Small intestine (tissue), 16 donors: ENCODE measurements around the gene MXD3. TPM values are rescaled to one million over a fixed set of nuclear protein-coding genes. Genes with fewer than 3 reads are reported as not detected.
"Not testable (repeated sequence)": the region's sequence is repeated elsewhere in the genome, so short reads cannot be mapped to it uniquely, and the experiment has no call there.

Source experiments
- DNase-seq, 2 donors: peaks; one replicate each; pipeline versions ENCODE4 v3.0.0 to v3.0.0-alpha.2; 2013
- FAIRE-seq: peaks from 2 replicates; lab custom pipeline; 2012; peaks lifted over from hg19 to GRCh38; lab: Jason Lieb, UNC
- H3K27ac ChIP-seq, 3 donors: one replicate each; pipeline ENCODE4 v1.5.1; 2013; ENCODE audit warnings: low read length in 2 of 3, mild to moderate bottlenecking in 2 of 3, control low read depth in 1 of 3, inconsistent platforms in 1 of 3, low read depth in 1 of 3, moderate library complexity in 1 of 3
- H3K27me3 ChIP-seq, 3 donors: one replicate each; pipeline ENCODE4 v1.6.1; 2013; ENCODE audit warnings: low read length in 3 of 3, inconsistent platforms in 1 of 3; ENCODE audit not compliant: control insufficient read depth in 3 of 3, insufficient read depth in 3 of 3
- H3K36me3 ChIP-seq, 3 donors: one replicate each; pipeline ENCODE4 v1.6.1; 2013; ENCODE audit warnings: low read length in 3 of 3, inconsistent platforms in 1 of 3, low read depth in 1 of 3, mild to moderate bottlenecking in 1 of 3, moderate library complexity in 1 of 3; ENCODE audit not compliant: control insufficient read depth in 3 of 3, insufficient read depth in 2 of 3
- H3K4me1 ChIP-seq, 3 donors: one replicate each; pipeline ENCODE4 v1.6.1; 2013; ENCODE audit warnings: low read length in 2 of 3, inconsistent platforms in 1 of 3, low read depth in 1 of 3, mild to moderate bottlenecking in 1 of 3, moderate library complexity in 1 of 3; ENCODE audit not compliant: control insufficient read depth in 3 of 3, insufficient read depth in 2 of 3
- H3K4me3 ChIP-seq, 3 donors: one replicate each; pipeline ENCODE4 v1.5.1; 2013; ENCODE audit warnings: low read length in 3 of 3, control low read depth in 1 of 3, inconsistent platforms in 1 of 3, low read depth in 1 of 3, mild to moderate bottlenecking in 1 of 3, moderate library complexity in 1 of 3
- H3K9me3 ChIP-seq, 2 donors: one replicate each; pipeline ENCODE4 v1.6.1; 2013; ENCODE audit warnings: low read depth in 1 of 2, low read length in 1 of 2; ENCODE audit not compliant: control insufficient read depth in 2 of 2, insufficient read depth in 1 of 2
- WGBS, 3 donors: extraction: QIAGEN DNeasy Blood & Tissue Kit; methylation state at CpG; one replicate each; pipeline ENCODE4 v1.1.7; 2013; 5-methylcytosine and 5-hydroxymethylcytosine counted together
- long read RNA-seq, 10 donors: transcript quantifications; one replicate each; lab custom pipeline, GENCODE V29; 2026
- polyA plus RNA-seq, 4 donors: library from polyadenylated mRNA; stranded (reverse) in 3 of 4; unstranded in 1 of 4; fragments of 200-250 nt in 3 of 4; fragments of 120-200 nt in 1 of 4; gene quantifications; one replicate each; pipeline versions ENCODE4 v1.2.1 to v1.2.3, GENCODE V29; 2013
- donor health status: healthy with polysubstance abuse.
- donor health status: control.
- donor health status: control.
- donor health status: Bipolar disorder and iron deficiency.
- donor health status: healthy.

MXD3 gene
- 10 to 100 TPM; 11.9 to 22.9 (median 14.4) TPM for polyA plus RNA-seq
- long read RNA-seq, donor 1, partial matches to known transcripts: 0 of 5 reads
- long read RNA-seq, donor 1, other reads (novel, unspliced or antisense): 0 of 5 reads
- long read RNA-seq, donor 2, partial matches to known transcripts: 0 of 1 reads
- long read RNA-seq, donor 2, other reads (novel, unspliced or antisense): 0 of 1 reads
- long read RNA-seq, donor 3, partial matches to known transcripts: 0 of 2 reads
- long read RNA-seq, donor 3, other reads (novel, unspliced or antisense): 0 of 2 reads
- long read RNA-seq, donor 4: 0 reads
- long read RNA-seq, donor 5, partial matches to known transcripts: 0 of 2 reads
- long read RNA-seq, donor 5, other reads (novel, unspliced or antisense): 0 of 2 reads
- long read RNA-seq, donor 6, partial matches to known transcripts: 0 of 1 reads
- long read RNA-seq, donor 6, other reads (novel, unspliced or antisense): 0 of 1 reads
- long read RNA-seq, donor 7, transcript MXD3-203 (6 exons, 1,483 nt): major isoform, 10 of 17 reads
- long read RNA-seq, donor 7, partial matches to known transcripts: 5 of 17 reads
- long read RNA-seq, donor 7, other reads (novel, unspliced or antisense): 0 of 17 reads
- long read RNA-seq, donor 8, partial matches to known transcripts: 0 of 1 reads
- long read RNA-seq, donor 8, other reads (novel, unspliced or antisense): 0 of 1 reads
- long read RNA-seq, donor 9, partial matches to known transcripts: 143 of 145 reads
- long read RNA-seq, donor 9, other reads (novel, unspliced or antisense): 0 of 145 reads
- long read RNA-seq, donor 10, partial matches to known transcripts: 0 of 5 reads
- long read RNA-seq, donor 10, other reads (novel, unspliced or antisense): 0 of 5 reads

DNA sequence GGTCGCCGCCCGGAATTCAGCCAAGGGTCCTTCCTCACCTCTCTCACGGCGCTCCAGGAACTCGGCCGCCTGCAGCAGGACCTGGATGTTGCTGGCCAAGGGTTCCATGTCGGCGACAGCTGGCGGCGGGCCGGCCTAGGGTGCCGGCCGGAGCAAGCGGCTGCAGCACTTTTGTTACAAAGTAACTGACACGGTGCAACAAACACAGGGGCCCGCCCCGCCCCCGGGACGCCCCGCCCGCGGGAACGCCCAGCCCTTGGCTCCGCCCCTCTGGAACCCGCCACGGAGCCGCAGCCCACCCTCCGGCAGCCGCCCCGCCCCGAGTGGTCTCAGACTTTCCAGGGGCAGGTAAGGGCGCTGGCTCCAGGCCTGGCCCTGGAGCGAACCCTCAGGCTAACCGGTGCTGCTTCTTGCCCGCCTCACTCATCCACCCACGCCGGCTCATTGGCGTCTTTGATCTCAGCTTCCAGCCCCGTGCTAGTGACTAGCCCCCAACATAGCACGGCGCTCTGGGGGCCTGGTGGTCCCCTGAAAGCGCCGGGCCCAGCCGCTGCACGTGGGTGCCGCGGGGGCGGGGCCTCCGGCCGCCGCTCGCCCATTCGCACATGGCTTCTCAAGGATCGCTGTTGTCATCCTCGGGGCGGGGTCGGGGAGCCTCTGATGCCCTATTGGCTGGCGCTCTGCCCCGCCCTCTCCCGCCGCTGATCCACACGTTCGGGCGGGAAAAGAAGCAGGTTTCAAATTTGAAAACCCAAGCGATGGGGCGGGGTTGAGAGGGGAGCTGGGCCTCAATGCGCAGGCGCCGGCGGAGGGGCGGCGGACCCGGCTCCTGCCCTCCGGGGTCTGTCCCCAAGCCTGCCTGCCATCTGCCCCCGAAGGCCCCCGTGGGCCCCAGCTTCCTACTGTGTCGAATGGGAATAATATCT lies at the start of gene MXD3:
Gene MXD3 (minus strand): TSS at position 176 of the 926 bp plus-strand sequence. CDS start 68 bp downstream, at position 108.
- Histone ChIP-seq H3K27ac (peak within 1 kb of the TSS in 2 of 3 donors; percentile 80 to 83), H3K27me3 (no peaks in the 10 kb centered on the region), H3K9me3 (no peaks in the 10 kb centered on the region), H3K4me1 (peaks cover 3 to 28% (median 3%) of the 10 kb centered on the region in 3 donors), H3K4me3 (peak within 1 kb of the TSS; percentile 50 to 57 (median 51)), H3K36me3 (peaks cover 0 to 52% (median 3%) of the 10 kb centered on the region in 3 donors)
- FAIRE-seq (no peak), DNase-seq (peak; percentile 95 to 96)
- WGBS, 3 donors: 0 to 1% (median 0%) methylated on average over 74 to 78 of the region's 78 CpGs

DNA sequence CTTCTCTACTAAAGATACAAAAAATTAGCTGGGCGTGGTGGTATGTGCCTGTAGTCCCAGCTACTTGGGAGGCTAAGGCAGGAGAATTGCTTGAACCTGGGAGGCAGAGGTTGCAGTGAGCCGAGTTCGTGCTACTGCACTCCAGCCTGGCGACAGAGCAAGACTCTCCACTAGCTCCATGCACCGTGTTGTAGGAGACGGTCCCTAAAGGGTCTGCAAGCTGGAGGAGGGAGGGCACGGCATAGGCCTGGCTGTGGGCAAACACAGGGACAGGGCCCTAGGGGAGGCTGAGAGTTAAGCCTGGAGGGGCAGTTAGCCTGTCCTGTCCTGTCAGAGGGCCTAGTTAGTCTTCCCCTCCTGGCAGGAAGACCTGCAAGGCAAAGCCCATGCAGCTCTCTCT lies 49.0 kb upstream of the MXD3 start:
- not testable (repeated sequence) for H3K4me3 ChIP-seq, H3K9me3 ChIP-seq, H3K36me3 ChIP-seq, H3K27ac ChIP-seq, H3K27me3 ChIP-seq, FAIRE-seq, DNase-seq
- peaks cover 3 to 15% (median 3%) of the 10 kb centered on the region in 3 donors for H3K4me1 ChIP-seq
- WGBS, 3 donors: 91 to 93% (median 91%) methylated on average over 7 of the region's 7 CpGs

GRCh38 chr5:177359860-177360259 lies 48.2 kb upstream of the MXD3 start:
- no peak for DNase-seq
- Histone ChIP-seq H3K27ac (no peak overlapping the region), H3K27me3 (peaks cover 0 to 8% (median 0%) of the 10 kb centered on the region in 3 donors), H3K9me3 (peaks cover 0 to 8% of the 10 kb centered on the region in 2 donors), H3K4me1 (peaks cover 3 to 14% (median 3%) of the 10 kb centered on the region in 3 donors), H3K4me3 (no peak overlapping the region), H3K36me3 (peaks cover 0 to 2% (median 0%) of the 10 kb centered on the region in 3 donors)
- FAIRE-seq: no peak
- WGBS, 3 donors: 72 to 80% (median 77%) methylated on average over 3 of the region's 3 CpGs

DNA sequence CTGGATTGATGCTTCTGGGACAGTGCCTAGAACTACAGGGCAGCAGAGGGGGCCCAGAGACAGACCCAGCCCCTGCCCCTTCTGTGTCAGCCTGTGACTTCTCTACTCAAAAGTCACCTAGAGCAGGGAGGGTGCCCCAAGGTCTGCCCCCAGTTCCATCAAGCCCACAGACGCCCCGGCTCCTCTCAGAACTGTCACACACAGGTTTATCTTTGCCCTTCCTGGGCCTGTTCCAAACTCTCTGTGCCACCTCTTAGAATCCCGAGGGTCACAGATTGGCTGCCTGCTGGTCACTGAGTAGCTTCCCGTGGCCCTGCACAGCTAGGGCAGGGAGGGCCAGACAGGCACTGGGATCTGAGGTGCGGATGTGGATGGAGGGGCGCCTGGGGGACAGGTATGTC lies 47.8 kb upstream of the MXD3 start:
- FAIRE-seq (no peak), DNase-seq (no peak)
- 63 to 78% (median 64%) methylated on average over 6 of the region's 6 CpGs for WGBS, 3 donors
- Histone ChIP-seq H3K36me3 (peaks cover 0 to 2% (median 0%) of the 10 kb centered on the region in 3 donors), H3K4me1 (peaks cover 3 to 14% (median 3%) of the 10 kb centered on the region in 3 donors), H3K4me3 (no peak overlapping the region), H3K27ac (no peak overlapping the region), H3K9me3 (peaks cover 0 to 8% of the 10 kb centered on the region in 2 donors), H3K27me3 (peaks cover 0 to 8% (median 0%) of the 10 kb centered on the region in 3 donors)

DNA sequence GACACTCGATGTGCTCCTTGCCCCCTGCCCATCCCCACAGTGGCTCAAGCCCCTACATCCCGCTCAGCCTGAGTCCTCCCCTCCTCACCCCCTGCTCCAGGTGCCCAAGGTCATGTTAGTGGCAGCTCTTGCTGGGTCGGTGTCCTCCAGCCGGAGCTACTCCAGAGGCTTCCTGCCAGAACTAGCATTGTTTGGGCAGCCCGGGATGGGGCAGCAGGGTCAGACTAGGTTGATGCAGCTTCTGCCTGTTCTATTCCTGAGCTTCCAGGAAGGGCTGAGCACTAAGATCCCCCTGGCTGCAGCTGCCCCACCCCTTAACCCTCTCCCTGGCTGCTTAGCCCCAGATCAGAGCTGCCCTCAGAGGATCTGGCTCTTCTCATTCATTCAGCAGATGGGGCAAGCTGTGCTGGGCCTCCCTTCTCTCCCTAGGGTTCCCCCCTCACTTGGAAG lies 46.7 kb upstream of the MXD3 start:
- WGBS, 3 donors: 21 to 40% (median 26%) methylated on average over 5 of the region's 5 CpGs
- peaks cover 0 to 8% (median 0%) of the 10 kb centered on the region in 3 donors for H3K27me3 ChIP-seq
- H3K4me1 ChIP-seq: peaks cover 0 to 11% (median 0%) of the 10 kb centered on the region in 3 donors
- DNase-seq (no peak), FAIRE-seq (no peak)
- H3K4me3 ChIP-seq: peak overlapping the region; percentile 19 to 60 (median 30)
- H3K36me3 ChIP-seq: peaks cover 0 to 2% (median 0%) of the 10 kb centered on the region in 3 donors
- H3K27ac ChIP-seq: peak overlapping the region in 2 of 3 donors; percentile 0 to 59
- peaks cover 0 to 8% of the 10 kb centered on the region in 2 donors for H3K9me3 ChIP-seq

- 24 to 37% (median 25%) methylated on average over 32 to 37 of the region's 37 CpGs for WGBS, 3 donors
- H3K27me3 ChIP-seq: peaks cover 0 to 8% (median 0%) of the 10 kb centered on the region in 3 donors
- peaks cover 0 to 8% of the 10 kb centered on the region in 2 donors for H3K9me3 ChIP-seq
- H3K4me3 ChIP-seq: peak within 1 kb of the TSS; percentile 19 to 60 (median 30)
- H3K27ac ChIP-seq: peak within 1 kb of the TSS in 2 of 3 donors; percentile 8 to 59
- H3K4me1 ChIP-seq: peaks cover 0 to 10% (median 0%) of the 10 kb centered on the region in 3 donors
- no peak for FAIRE-seq
- peaks cover 0 to 2% (median 0%) of the 10 kb centered on the region in 3 donors for H3K36me3 ChIP-seq
- peak in 1 of 2 donors; percentile 62 for DNase-seq
Measured at GRCh38 chr5:177357459-177358351, 46.0 kb upstream of the MXD3 start, which contains the start of gene RGS14. RGS14 (plus strand) TSS chr5:177357924; CDS start chr5:177358025, 101 bp downstream.

- Histone ChIP-seq H3K27ac (peak overlapping the region in 1 of 3 donors; percentile 8), H3K4me3 (no peak overlapping the region), H3K4me1 (peaks cover 0 to 4% (median 0%) of the 10 kb centered on the region in 3 donors)
Measured at GRCh38 chr5:177357146-177357458, 45.4 kb upstream of the MXD3 start.

More at GRCh38 chr5:177357146-177357458, 45.4 kb upstream of the MXD3 start:
- FAIRE-seq: no peak
- DNase-seq: no peak
- WGBS, 3 donors: 63 to 74% (median 71%) methylated on average over 5 of the region's 5 CpGs
- H3K36me3 ChIP-seq: peaks cover 0 to 2% (median 0%) of the 10 kb centered on the region in 3 donors
- peaks cover 0 to 8% (median 0%) of the 10 kb centered on the region in 3 donors for H3K27me3 ChIP-seq
- peaks cover 0 to 8% of the 10 kb centered on the region in 2 donors for H3K9me3 ChIP-seq
